PC-9 (cell line): ENCODE measurements around the gene RPS25.

ENCODE experiments used
- CTCF ChIP-seq: fragments of 200-600 bp; sonication (generic); conservative IDR thresholded peaks from 2 replicates; pipeline ENCODE4 v1.6.1; 2017; ENCODE audit warnings: mixed run types, antibody characterized with exemption, mild to moderate bottlenecking, moderate library complexity
- EZH2 ChIP-seq: fragments of 200-600 bp; sonication (generic); IDR thresholded peaks from 2 replicates; pipeline ENCODE4 v1.8.0; 2017; ENCODE audit warnings: antibody characterized with exemption, low read depth

- peak; percentile 42; the same call in 1 of the 2 replicates for TF ChIP-seq CTCF
- no peak for TF ChIP-seq EZH2
Measured at GRCh38 chr11:119015054-119015611, 3.0 kb downstream of the RPS25 start.
